ENCODE measurements around the gene APOL3.

GRCh38 chr22:36164621-36165020 lies 4.1 kb upstream of the APOL3 start:
- TF ChIP-seq CTCF (IDR thresholded peaks at IDR 0.05 in 2 of 3, conservative IDR thresholded peaks at IDR 0.05 in 1 of 3; ENCODE audit: control insufficient read depth in 2 of 3, extremely low read depth in 1 of 3, insufficient read depth in 1 of 3, low read depth in 3 of 3, low read length in 3 of 3) = no peak
- TF ChIP-seq MAX (IDR thresholded peaks at IDR 0.05; ENCODE audit: low read depth, low read length) = no peak
- TF ChIP-seq NFIC (IDR thresholded peaks at IDR 0.05; ENCODE audit: low read depth, low read length) = no peak
- no peak for TF ChIP-seq IKZF1 (conservative IDR thresholded peaks at IDR 0.05)
- no peak for TF ChIP-seq NKRF (conservative IDR thresholded peaks at IDR 0.05)
- no peak for TF ChIP-seq CHD2 (IDR thresholded peaks at IDR 0.05; ENCODE audit: borderline replicate concordance, low read depth, low read length)
- TF ChIP-seq EZH2 (IDR thresholded peaks at IDR 0.05; ENCODE audit: borderline replicate concordance, control insufficient read depth, low read depth, low read length) = no peak
